DMS53 treated with DMSO at 0.1 percent for 48 hours (cell line): ENCODE data around the gene DDX47.
"Not testable (repeated sequence)": the region's sequence is repeated elsewhere in the genome, so short reads cannot be mapped to it uniquely, and the experiment has no call there.

Experiments
- DNase-seq: peaks from one replicate; lab custom pipeline; 2025; ENCODE audit not compliant: unreplicated experiment; lab: John Stamatoyannopoulos, UW

DDX47 gene

DNA sequence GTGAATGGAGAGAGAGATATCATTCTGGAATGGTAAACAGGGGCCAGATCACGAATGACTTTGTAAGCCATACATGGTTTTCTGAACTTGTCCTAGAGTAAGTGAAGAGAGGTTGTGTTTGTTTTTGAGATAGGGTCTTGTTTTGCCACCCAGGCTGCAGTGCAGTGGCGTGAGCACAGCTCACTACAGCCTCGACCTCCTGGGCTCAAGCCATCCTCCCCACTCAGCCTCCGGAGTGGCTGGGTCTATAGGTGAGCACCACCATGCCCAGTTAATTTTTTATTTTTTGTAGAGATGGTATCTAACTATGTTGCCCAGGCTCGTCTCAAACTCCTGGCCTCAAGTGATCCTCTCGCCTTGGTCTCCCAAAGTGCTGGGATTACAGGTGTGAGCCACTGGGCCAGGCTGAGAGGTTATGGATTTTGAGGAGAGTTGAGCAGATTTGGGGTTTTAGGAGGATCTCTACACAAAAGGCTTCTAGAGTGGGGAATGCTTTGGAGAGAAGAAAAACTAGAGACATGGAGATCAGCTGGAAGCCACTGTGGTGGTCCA, 58.5 kb downstream of the DDX47 start:
- DNase-seq = no peak

DNA sequence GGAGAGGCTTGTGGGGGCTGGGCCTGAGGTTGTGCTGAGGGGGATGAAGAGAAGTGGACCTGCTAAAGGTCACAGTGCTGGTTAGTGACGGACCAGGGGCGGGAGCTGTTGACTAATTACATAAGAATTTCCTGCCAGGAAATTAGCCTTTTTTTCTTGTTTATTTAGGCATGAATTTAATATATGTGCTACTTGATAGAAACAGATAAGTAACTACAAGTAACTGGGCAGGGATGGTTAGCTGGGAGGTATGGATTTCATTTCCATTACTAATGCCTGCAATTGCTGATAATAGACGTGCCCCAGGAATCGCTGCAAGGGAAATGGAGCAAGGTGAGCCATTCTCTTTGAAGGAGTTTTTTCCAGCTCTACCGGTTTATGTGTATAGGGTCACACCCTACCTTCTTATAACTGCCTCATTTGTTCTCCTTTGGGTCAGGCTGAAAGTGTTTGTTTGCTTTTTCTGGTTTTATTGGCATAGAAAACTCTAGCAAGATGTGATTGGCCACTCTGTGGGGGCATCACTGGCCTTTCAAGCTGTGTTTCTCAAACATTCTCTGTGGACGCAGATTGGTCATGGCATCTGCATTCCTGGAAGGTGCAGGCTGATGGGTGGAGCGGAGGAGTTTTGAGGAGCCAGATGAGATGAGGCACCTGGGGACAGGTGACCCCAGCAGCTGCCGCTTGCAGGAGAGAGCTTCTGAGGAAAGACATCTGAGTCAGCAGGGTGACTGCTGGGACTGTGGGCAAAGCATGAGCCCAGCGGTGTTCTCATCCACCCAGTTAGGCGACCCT, 59.2 kb downstream of the DDX47 start:
- peak; percentile 86 for DNase-seq

DNA sequence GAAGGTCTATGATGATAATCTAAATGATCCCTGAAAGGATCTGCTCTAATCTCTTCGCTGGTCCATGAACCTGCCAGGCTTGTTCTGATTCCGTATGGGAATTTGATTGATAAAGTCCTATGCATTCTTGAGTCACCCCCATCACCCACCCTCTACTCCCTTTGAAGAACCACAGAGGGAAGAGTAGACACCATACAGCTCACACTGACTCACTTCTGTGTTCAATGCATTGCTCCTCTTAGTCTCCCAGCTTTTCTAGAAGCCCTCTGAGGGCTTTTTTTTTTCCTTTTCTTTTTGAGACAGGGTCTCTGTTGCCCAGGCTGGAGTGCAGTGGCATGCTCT, 59.8 kb downstream of the DDX47 start:
- no peak for DNase-seq

DNA sequence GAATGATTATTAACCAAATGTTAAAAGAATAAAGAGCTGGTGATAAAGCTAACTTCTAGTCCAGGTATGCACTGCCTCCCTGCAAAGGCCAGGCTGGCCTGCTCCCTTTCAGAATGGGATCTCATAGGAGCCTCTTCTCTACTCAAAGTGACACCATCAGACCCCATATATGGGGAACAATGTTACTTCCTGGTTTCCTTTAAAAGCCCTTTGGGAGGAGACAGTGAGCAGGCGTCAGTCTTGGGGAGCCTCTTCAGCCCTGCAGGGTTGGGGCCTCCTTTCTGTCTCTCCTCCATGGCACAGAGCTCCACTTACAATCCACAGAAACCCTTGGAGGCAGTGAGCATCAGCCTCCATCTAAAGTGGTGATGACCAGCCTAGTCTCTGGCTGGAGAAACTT, 60.9 kb downstream of the DDX47 start:
- no peak for DNase-seq

DNA sequence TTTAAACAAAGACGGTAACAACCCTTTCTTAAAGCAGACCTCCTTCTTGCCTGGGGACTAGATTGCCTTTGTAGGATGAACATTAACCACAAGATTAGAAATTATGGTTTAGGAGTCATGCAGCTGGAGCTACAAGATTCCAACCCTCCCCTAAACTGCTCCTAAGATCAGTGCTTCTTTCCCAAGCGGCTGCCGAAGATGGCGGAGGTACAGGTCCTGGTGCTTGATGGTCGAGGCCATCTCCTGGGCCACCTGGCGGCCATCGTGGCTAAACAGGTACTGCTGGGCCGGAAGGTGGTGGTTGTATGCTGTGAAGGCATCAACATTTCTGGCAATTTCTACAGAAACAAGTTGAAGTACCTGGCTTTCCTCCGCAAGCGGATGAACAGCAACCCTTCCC, 62.2 kb downstream of the DDX47 start:
- not testable (repeated sequence) for DNase-seq

GRCh38 chr12:12877153-12877768, 64.1 kb downstream of the DDX47 start:
- no peak for DNase-seq

- no peak for DNase-seq
Observed at GRCh38 chr12:12877781-12878455, 64.8 kb downstream of the DDX47 start.
